OCI-LY3 (cell line): ENCODE measurements around the gene ANO8.

Experiments used
- CTCF ChIP-seq: fragments of 200-600, 300-600 bp; sonication (generic); IDR thresholded peaks from 2 replicates; pipeline ENCODE4 v1.5.1; 2014; ENCODE audit warnings: antibody characterized with exemption, low read length, low read depth
- EZH2phosphoT487 ChIP-seq: fragments of 200-600 bp; shearing (Covaris generic); IDR thresholded peaks from 2 replicates; pipeline ENCODE4 v1.6.1; 2018; ENCODE audit warnings: antibody characterized with exemption, mixed run types, low read depth

GRCh38 chr19:17341386-17341785, 6.7 kb upstream of the ANO8 start:
- TF ChIP-seq CTCF, result no peak
- TF ChIP-seq EZH2phosphoT487, result no peak
